ENCODE data around the gene SIK3.

Gene SIK3

GRCh38 chr11:117097389-117098268 lies 599 bp downstream of the SIK3 start:
- DNase-seq (ENCODE audit: low read depth) = no peak
- no peak for TF ChIP-seq CTCF (IDR thresholded peaks at IDR 0.05; ENCODE audit: low read depth, low read length, missing control alignments)
- peak overlapping the region; percentile 91 for H3K4me3 ChIP-seq (ENCODE audit: low read depth, low read length)

GRCh38 chr11:117097014-117097388 lies 1.2 kb downstream of the SIK3 start:
- no peak for TF ChIP-seq CTCF (IDR thresholded peaks at IDR 0.05; ENCODE audit: low read depth, low read length, missing control alignments)
- H3K4me3 ChIP-seq (ENCODE audit: low read depth, low read length) = peak overlapping the region; percentile 91
- DNase-seq (ENCODE audit: low read depth) = no peak

GRCh38 chr11:117096201-117096991 lies 1.8 kb downstream of the SIK3 start:
- DNase-seq (ENCODE audit: low read depth) = no peak

GRCh38 chr11:117095284-117096161 lies 2.7 kb downstream of the SIK3 start:
- no peak overlapping the region for H3K4me3 ChIP-seq (ENCODE audit: low read depth, low read length)
- TF ChIP-seq CTCF (IDR thresholded peaks at IDR 0.05; ENCODE audit: low read depth, low read length, missing control alignments) = no peak
- DNase-seq (ENCODE audit: low read depth) = no peak

More at GRCh38 chr11:117096201-117096991, 1.8 kb downstream of the SIK3 start:
- no peak for TF ChIP-seq CTCF (IDR thresholded peaks at IDR 0.05; ENCODE audit: low read depth, low read length, missing control alignments)
- H3K4me3 ChIP-seq (ENCODE audit: low read depth, low read length) = peak overlapping the region; percentile 91

- TF ChIP-seq CTCF (IDR thresholded peaks at IDR 0.05; ENCODE audit: low read depth, low read length, missing control alignments) = no peak
- DNase-seq (ENCODE audit: low read depth) = no peak
- H3K4me3 ChIP-seq (ENCODE audit: low read depth, low read length) = no peak overlapping the region
These were observed 3.5 kb downstream of the SIK3 start for GRCh38 chr11:117094776-117095175.

GRCh38 chr11:117092951-117093590 lies 5.2 kb downstream of the SIK3 start:
- TF ChIP-seq CTCF (IDR thresholded peaks at IDR 0.05; ENCODE audit: low read depth, low read length, missing control alignments) = no peak
- no peak overlapping the region; the same call in 1 of the 2 replicates for H3K4me3 ChIP-seq (ENCODE audit: low read depth, low read length)
- no peak for DNase-seq (ENCODE audit: low read depth)
